EH (cell line): ENCODE results near the gene KMT5B.

Experiments
- DNase-seq: peaks from one replicate; pipeline ENCODE4 v3.0.0-alpha.2; 2015; ENCODE audit warnings: low read depth

KMT5B gene

DNA sequence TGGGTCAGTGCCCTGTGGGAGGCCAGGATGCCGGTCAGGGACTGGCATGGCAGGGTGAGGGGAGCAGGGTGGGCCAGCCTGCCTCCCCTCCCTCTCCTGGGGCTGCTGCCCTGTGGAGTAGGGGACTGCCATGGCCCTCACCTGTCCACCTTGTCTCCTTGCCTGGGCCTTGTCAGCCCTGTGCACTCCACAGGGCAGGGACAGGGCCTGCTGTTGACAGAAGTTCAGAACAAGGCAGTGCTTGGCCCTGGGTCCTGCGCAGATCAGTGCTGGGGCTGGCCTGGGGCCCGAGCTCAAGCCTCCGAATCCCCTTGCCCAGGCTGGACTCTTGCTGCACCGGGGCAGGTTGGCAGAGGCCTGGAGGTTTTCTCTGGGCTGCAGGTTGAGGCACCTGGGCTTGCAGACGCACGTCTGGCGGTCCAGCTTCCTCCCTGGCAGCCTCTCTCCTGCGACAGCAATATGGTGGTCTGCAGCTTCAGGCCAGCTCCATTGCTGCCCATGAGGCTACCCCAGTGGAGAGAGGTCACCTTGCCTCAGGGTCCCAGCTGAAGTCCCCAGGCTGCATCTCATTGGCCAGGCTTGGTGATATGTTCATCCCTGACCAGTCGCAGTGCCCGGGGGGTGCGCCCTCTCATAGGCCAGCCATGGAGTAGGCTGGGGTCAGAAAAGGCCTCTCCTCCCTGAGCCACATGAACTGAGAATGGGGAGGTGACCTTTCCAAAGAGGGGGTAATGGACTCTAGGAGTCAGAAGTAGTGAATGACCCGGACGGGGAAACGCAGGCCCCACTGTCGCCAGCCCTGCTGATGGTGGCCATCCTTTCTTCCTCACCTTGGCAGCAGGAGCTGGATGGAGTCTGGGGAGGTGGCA is 70.4 kb downstream of the KMT5B start:
- no peak for DNase-seq

DNA sequence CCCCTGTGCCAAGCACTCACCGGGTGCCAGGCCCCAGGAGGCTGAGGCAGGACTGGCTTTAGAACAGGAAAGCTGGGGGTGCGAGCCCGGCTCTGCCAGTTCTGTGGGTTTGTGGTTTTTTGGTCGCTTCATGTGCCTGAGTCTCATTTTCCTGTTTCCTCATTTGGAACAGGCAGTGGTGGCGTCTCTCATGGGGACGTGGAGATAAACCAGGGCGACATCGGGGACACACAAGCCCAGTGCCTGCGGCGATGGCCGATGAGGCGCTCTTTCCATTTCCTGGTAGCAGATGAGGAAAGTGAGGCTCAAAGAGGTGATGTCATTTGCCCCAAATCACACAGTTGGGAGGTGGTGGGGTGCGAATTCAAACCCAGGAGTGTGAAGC is 71.1 kb downstream of the KMT5B start:
- DNase-seq: no peak

DNA sequence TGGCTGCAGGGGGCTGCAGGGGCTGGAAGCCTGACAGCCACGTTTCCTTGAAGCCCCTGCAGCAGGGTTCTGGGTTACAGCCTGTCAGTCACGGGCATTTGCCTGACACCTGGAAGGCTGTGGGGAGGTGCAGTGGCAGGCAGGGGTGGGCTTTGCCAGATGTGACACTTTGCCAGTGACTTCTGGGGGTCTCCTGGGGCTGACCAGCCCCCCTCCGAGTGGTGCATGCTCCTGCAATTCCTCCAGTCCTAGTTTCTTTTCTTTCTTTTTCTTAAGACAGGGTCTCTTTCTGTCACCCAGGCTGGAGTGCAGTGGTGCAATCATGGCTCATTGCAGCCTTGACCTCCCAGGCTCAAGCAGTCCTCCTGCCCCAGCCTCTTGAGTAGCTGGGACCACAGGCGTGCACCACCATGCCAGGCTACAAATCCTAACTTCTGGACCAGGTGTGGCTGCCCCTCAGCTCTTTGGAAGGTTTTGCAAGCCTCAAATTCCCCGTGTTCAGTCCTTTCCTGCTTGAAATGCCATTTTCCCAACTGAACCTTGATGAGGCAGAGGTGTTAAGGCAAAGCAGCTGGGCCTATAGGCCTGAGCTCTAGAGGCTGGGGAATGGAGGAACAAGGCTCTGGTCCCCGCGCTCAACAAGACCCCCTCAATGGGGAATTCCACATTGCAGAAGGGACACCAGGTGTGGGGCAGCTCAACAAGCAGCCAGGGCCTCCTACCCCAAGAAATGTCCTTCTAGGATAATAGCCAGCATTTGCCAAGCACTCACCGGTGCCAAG is 71.7 kb downstream of the KMT5B start:
- no peak for DNase-seq

DNA sequence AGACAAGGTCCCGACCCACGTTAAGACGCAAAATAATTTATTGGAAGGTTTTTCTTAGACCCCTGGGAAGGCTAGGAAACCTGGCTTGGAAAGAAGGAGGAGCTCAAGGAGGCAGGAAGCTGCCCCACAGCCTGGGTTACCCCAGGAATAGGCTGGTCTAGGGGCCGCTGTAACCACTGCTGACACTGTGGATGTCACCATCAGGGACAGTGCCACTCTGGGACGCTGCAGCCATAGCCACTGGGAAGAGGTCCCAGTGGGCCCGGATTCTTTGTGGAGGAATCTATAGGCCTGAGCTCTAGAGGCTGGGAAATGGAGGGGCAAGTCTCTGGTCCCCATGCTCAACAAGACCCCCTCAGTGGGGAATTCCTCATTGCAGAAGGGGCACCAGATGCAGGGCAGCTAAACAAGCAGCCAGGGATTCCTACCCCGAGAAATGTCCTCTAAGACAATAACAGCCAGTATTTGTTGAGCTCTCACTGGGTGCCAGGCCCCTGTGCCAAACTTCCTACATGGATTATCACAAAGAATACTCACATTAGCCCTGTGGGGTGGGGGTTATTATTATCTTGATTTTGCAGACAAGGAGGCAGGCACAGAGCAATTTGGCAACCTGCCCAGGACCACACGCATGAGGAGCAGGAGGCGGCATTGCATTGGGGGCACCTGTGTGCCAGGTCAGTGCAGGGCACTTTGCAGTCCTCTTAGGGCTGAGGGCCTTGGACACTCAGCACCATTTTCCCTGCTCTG is 72.4 kb downstream of the KMT5B start:
- DNase-seq: no peak

DNA sequence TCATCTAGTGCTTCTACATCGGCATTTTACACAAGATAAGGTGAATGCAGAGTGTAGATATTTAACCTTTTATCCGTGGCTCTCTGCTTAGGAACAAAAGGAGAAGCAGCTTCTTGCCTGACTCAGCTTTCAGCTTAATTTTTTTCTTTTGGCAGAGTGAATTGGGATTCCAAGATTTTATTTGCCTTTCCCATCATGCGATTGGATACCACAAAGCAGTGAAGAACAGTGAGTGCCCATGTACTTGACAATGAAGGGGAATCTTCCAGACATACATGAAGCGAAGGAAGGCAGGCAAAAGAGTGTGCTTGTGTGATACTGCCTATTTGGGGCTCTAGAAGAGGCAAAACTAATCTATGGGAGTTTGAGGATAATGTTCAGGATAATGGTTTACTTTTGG is 74.9 kb downstream of the KMT5B start:
- DNase-seq: peak; percentile 27

DNA sequence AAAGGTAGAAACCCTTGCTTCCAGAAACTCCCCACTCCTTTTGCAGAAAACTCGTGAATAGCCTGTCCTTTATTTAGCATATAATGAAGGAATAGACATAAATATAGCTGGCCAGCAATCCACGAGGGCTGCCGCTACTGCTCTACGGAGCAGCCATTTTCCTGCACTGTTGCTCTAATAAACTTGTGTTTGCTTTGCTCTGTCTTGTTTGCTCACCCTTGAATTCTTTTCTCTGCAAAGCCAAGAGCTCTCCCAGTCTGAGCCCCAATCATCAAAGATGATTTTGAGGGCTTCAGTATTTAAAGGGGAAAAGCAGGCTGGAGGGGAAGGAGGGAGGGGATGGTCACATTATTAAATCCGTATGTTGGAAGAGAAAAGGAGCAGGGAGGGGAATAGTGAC is 75.3 kb downstream of the KMT5B start:
- DNase-seq: no peak

DNA sequence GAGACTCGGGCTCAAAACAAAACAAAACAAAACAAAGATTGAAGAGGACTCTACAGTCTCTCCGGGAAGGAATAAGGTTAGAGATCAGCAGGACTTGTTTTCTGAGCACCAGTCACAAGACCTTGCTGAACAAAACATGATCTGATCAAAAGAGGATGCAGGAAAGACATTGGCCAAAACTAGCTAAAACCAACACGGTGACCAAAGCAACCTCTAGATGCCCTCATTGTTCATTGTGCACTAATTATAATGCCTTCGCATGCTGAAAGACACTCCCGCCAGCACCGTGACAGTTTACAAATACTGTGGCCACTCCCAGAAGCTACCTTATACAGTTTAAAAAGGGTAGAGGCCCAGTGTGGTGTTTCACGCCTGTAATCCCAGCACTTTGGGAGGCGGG is 76.2 kb downstream of the KMT5B start:
- no peak for DNase-seq

DNA sequence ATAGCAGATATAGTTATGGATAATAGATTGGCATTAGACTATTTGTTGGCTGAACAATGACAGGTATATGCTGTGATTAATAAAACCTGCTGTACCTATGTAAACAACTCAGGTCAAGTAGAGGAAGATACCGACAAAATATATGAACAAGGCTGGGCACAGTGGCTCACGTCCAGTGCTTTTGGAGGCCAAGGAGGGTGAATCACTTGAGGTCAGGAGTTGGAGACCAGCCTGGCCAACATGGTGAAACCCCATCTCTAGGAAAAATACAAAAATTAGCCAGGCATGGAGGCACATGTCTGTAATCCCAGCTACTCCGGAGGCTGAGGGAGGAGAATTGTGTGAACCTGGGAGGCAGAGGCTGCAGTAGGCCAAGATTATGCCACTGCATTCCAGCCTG is 77.9 kb downstream of the KMT5B start:
- DNase-seq: no peak

DNA sequence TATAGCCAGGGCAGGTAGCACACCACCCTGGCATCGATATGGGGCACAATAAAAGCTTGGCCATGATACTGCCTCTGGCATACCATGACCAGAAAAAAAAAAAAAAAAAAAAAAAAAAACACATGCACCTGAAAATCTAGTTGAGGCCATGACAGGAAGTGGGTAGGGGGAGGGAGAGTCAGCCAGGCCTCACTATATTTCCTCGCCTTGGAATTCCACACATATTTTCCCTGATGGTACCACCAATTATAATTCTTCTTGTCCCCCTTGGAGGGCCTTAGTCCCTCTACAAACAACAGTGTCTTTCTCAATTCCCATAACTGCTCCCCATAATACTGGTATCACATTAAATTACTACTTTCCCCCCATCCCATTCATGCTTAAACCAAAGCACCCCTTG is 79.3 kb downstream of the KMT5B start:
- no peak for DNase-seq

DNA sequence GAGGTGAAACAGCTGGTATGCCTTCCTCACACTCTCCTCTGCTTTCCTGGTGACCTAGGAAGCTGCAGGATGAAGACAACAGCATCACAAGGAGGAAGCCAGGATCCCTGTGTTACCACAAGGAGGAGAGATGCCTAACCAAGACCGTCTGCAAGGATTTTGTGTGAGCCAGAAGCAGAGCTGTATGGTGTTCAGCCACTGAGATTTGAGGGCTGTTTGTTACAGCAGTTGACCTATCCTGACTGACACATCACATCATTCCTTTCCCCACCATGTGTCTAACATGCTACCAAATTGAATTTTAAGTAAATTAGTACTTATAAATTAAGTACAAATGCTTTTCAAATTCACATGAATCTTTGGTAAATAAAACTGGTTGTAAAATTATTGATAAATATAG is 83.0 kb downstream of the KMT5B start:
- no peak for DNase-seq

DNA sequence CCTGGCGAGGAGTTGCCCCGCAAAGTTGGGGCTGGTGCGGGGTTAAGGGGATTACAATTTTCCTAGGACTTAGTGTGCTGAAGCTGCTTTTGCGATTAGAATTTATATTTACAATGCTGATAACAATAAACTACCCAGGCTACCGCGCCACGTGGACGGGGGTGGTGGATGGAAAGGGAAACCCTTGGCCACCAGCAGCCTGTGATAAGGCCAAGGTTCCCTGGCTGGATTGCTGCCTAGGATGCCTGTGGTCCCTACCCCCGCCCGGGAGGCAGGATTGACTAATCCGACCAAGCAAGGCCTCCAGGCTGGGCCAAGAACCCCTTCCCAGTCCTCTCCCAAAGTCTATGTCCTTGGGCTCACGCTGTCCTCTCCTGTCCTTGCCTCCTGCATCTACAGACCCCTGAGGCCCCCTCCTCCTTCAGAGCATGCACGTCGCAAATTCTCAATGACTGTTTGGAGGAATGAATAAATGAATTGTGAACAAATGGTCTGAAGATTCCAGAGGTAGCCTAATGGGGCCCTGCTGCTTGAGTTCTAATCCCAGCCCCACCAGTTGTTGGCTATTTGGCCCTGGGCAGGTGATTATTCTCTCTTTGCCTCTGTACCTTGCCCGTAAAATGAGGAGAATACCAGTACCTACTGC is 84.3 kb downstream of the KMT5B start:
- peak; percentile 76 for DNase-seq

DNA sequence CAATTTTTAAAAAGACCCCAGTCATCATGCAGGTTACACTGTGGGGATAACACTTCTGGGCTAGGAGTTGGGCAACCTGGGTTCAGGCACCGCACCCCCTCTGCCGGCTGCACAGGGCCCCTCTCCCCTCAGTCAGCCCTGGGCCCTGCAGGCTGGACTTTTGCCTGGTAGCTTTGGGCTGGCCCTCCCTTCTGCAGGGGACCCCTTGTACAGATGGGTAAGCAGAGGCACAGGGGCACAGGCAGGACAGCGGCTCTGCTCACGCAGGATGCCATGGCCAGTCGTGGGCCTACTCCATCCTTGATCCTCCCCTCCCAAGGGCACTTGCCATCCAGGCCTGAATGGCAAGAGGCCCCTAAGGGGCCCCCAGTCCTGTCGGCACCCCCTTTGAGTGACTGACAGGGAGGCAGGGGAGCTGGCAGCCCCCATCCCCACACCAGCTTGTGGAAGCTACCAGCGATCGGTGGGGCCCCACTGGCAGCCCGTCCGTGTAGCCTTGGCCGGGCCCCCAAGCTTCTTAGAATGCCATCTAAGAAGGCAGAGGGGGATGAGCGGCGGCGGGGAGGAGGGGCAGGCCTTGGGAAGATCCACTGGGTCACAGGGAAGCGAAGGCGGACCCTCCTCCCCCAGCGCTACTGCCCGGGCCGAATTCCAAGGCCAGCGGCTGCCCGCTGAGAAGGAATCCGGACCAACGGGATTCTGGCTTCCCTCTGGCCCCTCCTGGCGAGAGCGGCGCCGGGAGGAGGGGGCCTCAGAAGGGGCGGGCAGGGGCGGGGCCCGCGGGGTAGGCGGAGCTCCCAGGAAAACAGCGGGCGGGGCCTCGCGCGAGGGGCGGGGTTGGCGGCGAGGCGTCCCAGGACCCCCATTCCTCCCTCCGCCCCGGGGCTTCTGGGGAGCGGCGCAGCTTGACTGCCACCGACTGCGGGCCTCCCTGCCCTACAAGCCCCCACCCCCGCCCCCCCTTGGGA is 85.1 kb downstream of the KMT5B start:
- DNase-seq: peak; percentile 71

DNA sequence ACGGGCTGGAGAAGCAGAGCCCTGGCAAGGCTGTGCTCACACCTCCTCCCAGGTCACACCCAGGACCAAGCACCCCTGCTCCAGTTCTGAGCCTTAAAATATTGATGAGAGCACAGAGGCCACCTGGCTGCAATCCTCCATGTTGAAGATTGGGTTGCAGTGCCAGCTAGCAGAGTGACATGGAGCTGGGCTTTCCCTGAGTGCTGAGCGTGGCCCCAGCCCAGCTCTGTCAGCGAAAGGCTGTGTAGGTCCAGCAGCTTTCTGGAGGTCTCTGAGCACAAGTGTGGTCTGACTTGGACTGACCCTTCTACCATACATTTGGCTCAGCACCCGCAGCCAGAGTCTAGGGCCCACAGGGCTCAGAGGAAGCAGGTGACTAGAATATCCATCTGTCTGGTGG is 87.9 kb downstream of the KMT5B start:
- DNase-seq: no peak

DNA sequence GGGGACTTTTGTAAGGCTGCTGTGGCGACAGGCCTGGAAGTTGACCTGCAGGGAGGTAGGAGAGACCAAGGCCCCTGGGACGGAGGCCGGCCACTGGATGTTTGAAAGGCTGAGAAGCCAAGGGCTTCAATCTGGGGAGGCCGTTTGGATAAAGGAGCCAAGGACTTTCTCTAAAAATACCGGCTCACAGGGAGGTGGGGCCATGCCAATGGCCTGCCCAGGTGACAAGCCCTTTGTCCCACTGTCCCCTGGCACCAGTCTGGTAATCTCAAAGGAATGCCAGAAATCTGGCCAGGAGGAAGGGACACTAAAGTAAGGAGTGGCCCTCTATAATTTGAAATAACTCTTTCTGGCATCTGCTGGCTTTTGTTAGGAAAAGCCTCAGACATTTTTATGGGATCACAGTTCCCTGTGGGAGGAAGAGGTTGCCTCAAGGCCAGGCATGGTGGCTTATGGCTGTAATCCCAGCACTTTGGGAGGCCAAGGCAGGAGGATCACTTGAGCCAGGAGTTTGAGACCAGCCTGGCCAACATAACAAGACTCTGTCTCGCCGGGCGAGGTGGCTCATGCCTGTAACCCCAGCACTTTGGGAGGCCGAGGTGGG is 90.1 kb downstream of the KMT5B start:
- peak; percentile 36 for DNase-seq

DNA sequence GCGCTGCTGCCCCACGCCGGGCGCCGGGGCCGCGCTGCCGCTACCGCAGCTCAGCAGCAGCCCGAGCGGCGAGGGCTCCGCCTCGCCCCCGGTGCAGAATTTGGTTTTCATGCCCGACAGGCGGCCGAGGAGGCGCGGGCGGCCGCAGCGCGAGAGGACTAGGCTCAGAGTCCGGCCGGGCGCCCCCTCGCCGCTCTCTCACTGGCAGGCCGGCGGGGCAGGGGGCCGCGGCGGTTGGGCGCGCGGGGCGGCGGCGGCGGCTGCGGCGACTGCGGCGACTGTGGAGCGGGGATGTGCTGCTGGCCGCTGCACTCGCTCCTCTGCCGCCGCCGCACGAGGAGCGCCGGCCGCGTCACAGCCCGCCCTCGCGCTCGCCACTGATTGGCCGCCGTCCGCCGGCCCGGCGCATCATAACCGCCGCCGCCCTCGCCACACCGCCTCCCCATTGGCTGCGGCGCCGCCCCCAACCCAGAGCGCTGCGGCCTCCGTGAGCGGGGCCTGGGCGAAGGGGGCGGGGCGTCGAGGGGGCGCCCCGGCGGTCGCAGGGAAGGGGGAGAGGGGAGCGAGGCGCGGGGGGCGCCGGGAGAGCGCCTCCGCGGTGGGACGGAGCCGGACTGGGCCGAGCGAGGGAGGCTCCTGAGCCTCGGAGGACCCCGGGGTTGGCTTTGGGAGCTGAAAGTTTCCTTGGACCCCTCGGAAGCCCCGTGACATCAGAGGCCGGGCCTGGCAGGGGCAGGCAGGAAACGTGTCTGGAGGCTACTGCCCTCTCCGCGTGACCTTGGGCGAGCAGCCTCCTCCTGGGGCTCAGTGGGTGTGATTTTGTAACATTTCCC is 91.8 kb downstream of the KMT5B start, which contains the start of gene CHKA:
Gene CHKA, minus strand, starts transcription at position 322 of the 833 bp plus-strand sequence. Its CDS starts 211 bp downstream, at position 111.
- peak; percentile 92 for DNase-seq

DNA sequence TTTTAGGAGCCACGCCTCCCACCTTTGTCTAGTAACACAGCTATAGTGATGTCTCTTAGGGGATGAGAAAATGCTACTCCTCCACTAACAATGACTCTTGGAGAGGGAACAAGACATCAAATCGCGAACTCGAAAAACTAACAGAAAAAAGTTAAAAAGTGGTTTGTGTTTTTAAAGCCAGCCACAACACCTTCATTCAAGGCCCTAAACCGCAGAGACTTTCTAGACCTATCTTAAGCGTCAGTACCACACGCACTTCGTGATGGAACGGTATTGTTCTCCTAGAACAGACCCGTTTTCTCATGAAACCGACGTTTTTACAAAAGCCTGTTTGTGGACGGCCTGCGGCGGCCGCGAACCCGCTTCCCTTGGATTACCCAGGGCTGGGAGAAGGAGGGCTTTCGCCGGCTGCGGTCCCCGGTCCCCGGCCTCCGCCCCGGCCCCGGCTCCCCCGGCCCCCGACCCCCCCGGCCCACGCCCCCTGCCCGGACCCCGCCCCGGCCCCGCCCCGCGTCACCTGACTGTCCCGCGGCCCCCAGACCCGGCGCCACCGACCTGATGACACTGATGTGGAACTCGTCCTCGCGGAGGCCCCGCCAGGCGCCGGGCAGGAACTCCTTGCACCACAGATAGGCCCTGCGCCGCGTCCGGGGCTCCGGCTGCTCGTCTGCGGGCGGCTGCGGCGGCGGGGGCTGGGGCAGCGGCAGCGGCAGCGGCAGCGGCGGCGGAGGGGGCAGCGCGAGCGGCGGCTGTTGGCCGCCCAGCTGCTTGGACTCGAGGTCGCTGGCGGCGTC is 92.6 kb downstream of the KMT5B start:
- peak; percentile 47 for DNase-seq

DNA sequence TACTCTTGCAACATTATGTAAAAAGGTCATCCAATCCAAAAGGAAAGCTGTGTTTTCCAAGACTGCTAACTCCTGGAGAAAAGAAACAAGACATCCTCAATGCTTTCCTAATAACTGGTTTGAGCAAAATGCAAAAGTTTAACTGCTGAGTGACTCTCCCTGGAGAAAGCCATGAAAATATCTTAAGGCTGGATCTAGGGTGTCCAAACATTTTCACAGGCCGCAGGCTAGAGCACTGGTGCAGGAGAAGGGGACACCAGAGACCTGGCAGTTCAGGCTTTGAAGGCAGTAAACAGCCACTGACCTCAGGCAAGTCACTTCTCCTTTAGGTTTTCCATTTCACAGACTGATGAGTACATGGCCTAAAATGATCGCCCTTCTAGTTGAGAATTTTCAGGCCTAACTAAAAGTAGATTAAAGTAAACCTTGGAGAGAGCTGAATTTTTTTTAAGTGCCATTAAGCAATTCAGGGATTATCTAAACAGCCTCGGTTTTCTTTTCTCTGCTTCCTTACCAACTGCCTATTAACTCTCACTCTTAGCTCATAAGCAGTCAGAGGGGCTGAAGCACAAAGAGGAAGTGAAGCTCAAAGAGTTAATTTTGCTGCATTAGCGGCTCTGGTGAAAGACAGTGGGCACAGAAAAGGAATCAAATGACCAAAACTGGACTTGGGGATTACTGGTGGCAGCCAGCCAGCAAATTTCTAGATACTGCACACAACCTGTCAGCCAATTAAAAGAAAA is 94.2 kb downstream of the KMT5B start:
- DNase-seq: no peak
